ENCODE data around the gene PTGES.

- TF ChIP-seq, protein P1, sequence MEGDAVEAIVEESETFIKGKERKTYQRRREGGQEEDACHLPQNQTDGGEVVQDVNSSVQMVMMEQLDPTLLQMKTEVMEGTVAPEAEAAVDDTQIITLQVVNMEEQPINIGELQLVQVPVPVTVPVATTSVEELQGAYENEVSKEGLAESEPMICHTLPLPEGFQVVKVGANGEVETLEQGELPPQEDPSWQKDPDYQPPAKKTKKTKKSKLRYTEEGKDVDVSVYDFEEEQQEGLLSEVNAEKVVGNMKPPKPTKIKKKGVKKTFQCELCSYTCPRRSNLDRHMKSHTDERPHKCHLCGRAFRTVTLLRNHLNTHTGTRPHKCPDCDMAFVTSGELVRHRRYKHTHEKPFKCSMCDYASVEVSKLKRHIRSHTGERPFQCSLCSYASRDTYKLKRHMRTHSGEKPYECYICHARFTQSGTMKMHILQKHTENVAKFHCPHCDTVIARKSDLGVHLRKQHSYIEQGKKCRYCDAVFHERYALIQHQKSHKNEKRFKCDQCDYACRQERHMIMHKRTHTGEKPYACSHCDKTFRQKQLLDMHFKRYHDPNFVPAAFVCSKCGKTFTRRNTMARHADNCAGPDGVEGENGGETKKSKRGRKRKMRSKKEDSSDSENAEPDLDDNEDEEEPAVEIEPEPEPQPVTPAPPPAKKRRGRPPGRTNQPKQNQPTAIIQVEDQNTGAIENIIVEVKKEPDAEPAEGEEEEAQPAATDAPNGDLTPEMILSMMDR (IDR thresholded peaks at IDR 0.05; ENCODE audit: low read depth, low read length), result no peak
- TF ChIP-seq, protein P2, sequence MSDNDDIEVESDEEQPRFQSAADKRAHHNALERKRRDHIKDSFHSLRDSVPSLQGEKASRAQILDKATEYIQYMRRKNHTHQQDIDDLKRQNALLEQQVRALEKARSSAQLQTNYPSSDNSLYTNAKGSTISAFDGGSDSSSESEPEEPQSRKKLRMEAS (IDR thresholded peaks at IDR 0.05; ENCODE audit: low read depth, low read length), result no peak
Measured at GRCh38 chr9:129693741-129694140, 59.1 kb downstream of the PTGES start.
